A673 (cell line): Measurements from ENCODE around the gene ZNF597.

Experiments
- CTCF ChIP-seq: fragments of 300-800, 200-600 bp; sonication (generic); conservative IDR thresholded peaks from 2 replicates; pipeline ENCODE4 v1.5.1; 2017; ENCODE audit warnings: low read depth, mild to moderate bottlenecking, antibody characterized with exemption, low read length, moderate library complexity, mixed read lengths
- EZH2 ChIP-seq: fragments of 200-600 bp; sonication (generic); IDR thresholded peaks from 2 replicates; pipeline ENCODE4 v1.6.1; 2017; ENCODE audit warnings: borderline replicate concordance, low read depth, mild to moderate bottlenecking, mixed read lengths, antibody characterized with exemption, low read length; ENCODE audit not compliant: poor library complexity, severe bottlenecking

DNA sequence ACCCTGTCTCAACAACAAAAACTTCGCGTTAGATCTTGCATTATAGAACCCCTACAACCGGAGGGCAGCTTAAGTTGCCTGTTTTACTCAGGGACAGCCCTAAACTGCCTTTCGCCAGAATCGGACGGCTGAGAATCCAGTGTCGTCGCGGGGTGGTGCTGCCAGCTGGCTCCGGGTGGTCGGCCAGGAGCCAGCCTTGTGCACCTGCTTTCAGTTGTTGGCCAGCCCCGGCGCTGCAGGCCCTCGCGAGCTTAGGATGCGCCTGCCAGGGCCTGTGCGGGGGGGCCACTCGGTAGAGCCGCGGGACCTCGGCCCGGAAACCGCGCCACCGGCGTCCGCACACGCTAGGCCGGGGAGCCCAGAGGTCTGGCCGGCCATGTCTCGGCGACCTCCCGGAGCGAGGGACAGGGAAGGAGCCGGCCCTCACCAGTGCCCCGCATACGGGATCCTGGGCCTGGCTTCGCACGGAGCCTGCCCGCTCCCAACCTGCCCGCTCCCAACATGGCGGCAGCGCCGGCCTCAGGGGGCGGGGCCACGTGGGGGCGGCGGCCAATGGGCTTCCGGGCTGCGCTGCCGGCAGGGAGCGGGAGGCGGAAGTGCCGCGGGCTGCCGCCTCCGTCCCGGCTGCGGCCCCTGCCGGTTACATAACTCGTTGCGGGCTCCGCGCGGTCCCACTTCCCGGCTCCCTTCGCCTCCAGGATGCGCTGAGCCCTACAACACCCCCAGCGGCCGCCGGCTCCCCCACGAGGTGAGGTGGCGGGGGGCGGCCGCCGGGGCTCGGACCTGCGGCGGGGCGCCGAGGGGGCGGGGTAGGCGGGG lies 14.3 kb upstream of the ZNF597 start:
- TF ChIP-seq EZH2 (no peak), CTCF (peak; percentile 43)
